HG03565 (cell line): ENCODE results near the gene SAMMSON.

Experiments used
- ATAC-seq: cut with Tn5 transposase; IDR thresholded peaks from one replicate; pipeline ENCODE4 v1.9.1; 2021; ENCODE audit warnings: mild to moderate bottlenecking, moderate library complexity; ENCODE audit not compliant: unreplicated experiment

The SAMMSON gene

GRCh38 chr3:69999140-70000027, at the start of gene SAMMSON:
Gene SAMMSON, plus strand, starts transcription at chr3:69999733.
- ATAC-seq, result no peak

DNA sequence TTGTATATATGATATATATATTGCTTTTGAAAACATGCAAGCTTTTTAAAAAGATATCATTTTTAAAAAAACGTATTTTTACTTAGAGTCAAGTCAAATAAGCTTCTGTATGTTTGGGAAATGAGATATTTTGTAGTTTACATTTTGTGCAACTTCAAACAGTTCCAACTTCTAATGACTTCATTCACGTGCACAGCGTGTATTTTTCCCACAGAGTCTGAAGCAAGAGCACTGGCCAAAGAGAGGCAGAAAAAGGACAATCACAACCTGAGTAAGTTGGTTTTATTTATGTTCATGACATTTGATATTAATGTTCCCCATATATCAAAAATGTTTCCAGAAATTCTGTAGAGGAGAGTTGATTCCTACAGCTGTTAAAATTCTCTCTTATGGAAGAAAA, 47.9 kb upstream of the SAMMSON start:
- no peak for ATAC-seq

DNA sequence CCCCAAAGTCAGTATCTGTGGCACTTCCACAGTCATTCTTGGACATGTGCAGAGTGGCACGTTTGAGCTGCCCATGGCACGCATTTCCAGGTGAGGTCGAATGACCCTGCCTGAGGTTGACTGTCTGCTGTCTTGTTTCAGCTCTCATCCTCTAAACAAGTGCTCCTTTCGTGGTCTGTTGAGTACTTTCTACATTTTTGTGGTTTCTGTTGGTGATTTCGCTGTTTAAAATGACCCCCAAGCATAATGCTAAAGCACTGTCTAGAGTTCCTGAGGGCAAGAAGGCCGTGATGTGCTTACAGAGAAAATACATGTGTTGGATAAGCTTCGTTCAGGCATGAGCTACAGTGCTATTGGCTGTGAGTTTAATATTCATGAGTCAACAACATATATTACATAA, 40.0 kb upstream of the SAMMSON start:
- ATAC-seq, result no peak

- no peak for ATAC-seq
Measured at GRCh38 chr3:69961706-69962439, 37.7 kb upstream of the SAMMSON start.

DNA sequence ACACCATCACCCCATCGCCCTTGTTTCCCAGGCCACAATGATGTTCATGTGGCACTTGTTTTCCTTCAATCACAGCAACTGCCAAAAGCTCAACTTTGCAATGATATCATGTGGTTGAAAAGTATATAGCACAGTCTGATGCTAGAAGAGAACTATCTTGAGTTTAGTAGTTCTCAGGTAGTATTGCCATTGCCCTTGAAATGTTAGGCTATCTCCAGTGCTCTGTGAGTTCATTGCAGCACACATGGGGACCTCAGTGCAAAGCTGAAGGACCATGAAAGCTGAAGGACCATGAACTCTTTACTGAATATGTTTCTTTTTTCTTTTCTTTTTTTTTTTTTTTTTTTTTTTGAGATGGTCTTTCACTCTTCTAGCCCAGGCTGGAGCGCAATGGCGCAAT, 35.9 kb upstream of the SAMMSON start:
- ATAC-seq, result no peak

GRCh38 chr3:69967156-69967555, 32.4 kb upstream of the SAMMSON start:
- no peak for ATAC-seq

DNA sequence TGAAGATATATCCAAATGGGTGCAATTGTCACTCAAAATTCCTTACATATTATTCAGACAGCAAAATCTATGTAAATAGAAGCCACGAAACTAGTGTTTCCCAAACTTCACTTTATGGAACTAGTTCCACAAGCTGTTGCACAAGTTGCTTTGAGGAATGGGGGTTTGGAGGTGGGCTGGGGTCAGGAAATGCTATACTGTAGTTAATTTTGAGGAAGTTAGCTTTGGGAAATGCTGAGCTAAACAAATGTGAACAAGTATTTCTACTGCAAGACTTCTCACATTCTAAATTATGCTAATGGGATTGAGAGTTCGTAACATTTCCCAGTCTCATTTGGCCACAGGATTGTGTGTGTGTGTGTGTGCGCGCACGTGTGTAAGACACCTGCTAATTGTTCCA, 28.7 kb upstream of the SAMMSON start:
- ATAC-seq, result no peak

GRCh38 chr3:69972672-69973071, 26.9 kb upstream of the SAMMSON start:
- ATAC-seq, result no peak

GRCh38 chr3:69976021-69976420, 23.5 kb upstream of the SAMMSON start:
- no peak for ATAC-seq

DNA sequence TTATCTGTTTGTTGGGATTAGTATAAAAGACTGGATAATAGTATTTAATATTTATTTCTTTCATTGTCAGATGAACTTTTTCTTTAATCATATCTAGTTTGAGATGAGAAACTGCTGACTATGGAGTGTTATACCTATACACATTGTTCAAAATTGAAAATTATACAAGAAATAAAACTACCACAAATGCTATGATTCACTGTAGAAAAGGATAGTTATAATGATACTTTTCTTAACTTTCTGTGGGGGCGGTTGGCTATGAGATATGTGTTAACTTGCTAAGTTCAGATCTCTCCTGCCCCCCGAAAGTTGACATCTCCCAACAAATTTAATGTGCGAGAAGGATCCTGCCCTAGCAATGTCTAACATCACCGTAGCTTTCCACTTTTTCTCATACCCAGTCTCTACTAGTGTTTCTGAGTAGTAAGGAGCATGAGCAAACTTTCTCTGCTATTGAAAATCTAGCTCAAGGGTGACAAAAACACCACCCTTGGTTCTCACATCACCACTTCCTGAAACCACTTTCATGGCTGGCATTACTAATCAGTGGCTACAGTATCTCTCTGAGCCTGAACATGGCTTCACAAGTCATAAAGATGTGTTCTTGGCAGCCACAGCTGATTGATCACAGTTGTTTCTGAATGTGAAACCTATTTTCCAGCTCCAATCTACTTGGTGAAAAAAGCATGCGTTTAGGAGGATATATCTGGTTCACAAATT, 15.8 kb upstream of the SAMMSON start:
- ATAC-seq, result peak; percentile 70

GRCh38 chr3:69985266-69985665, 14.3 kb upstream of the SAMMSON start:
- no peak for ATAC-seq

DNA sequence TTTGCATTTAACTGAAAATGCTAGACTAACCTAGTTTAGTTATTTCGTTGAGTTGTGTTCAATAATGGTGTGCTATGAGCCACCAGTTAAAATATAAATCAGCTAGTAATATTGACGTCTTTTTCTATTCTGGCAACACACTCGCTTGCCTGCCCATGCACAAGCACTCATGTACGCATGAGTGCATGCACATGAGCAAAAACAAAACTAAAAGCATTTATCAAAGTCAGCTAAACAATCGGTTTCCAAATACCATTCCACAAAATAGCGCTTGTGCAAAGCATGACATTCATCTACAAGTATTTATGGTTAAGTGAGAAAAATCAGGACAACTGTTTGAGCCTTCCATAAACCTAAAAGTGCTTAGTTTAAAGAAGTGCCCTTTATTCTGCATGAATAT, 13.1 kb upstream of the SAMMSON start:
- ATAC-seq, result no peak

- ATAC-seq, result no peak
Measured at GRCh38 chr3:69987833-69988232, 11.7 kb upstream of the SAMMSON start.

DNA sequence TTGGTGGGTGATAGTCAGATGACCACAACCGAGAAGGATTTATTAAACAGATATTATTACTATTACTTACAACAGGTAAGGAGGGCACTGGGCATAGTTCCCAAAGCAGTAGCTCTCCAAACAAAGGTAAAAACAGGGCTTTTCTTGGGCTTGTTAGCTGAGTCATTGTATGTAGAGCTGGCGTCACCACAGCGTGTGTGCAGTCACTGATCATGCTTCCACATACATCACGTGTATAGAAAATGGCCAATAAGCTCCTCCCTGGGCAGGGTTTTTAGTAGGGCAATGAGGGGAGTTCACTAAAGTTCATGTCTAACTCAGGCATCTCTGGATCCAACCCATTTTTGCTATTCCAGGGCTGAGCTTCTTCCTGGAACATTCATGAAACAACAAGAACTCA, 5.8 kb upstream of the SAMMSON start:
- no peak for ATAC-seq

DNA sequence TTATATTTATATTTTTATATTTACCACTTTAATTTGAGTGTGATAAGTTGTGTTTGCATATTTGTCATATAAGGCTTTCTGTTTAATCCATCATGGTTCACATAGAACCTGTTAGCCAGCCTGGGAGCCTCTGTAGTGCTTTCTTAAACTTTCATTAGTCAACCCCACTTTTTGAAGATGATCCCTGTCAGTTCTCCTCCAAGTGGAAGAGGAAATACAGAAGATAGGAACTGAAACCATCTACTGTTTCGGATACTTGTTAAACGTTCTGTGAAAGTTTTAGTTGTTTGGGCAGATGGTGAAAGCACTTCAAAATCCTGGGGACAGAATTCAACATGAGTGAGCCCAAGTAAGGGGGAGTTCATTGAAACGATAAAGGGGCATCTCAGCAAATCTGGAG, 4.6 kb upstream of the SAMMSON start:
- no peak for ATAC-seq

- ATAC-seq, result no peak
Measured at GRCh38 chr3:69997631-69998307, 1.8 kb upstream of the SAMMSON start.

- ATAC-seq, result no peak
Measured at GRCh38 chr3:69998759-69999139, 784 bp upstream of the SAMMSON start.

GRCh38 chr3:70000028-70000410, 486 bp downstream of the SAMMSON start:
- ATAC-seq, result no peak

- no peak for ATAC-seq
Measured at GRCh38 chr3:70000563-70001081, 1.1 kb downstream of the SAMMSON start.

DNA sequence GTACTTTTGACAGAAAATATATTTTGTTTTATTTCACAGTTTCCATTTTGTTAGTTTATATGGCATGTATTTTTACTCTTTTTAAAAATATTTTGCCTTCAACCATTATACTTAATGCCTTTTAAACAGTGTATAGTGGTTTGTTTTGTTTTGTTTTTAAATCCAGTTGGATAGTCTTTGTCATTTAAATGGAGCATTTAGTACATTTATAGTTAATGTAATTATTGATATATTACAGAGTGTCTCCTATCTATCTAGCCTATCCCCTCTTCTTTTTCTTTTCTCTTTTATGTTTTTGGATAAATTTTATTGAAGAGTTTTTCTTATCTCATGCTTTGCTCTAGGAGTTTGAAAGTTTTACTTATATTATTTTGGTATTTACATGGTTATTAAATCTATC, 3.6 kb downstream of the SAMMSON start:
- ATAC-seq, result no peak

- ATAC-seq, result no peak
Measured at GRCh38 chr3:70006089-70006488, 6.6 kb downstream of the SAMMSON start.
